A549 (cell line): ENCODE measurements around the gene ENTPD2. TPM values are rescaled to one million over a fixed set of nuclear protein-coding genes. Genes with fewer than 3 reads are reported as not detected.

ENCODE experiments used
- ATAC-seq, 2 experiments: fragments of 200-7000 bp in 1 of 2; fragments of >200 bp in 1 of 2; cut with Nextera tagmentation in 1 of 2; cut with Tn5 transposase in 1 of 2; 3 replicates each; pipeline versions ENCODE4 v1.8.0 to v1.9.1; 2018 to 2020; ENCODE audit warnings: mild to moderate bottlenecking in 1 of 2, moderate library complexity in 1 of 2
- CTCF ChIA-PET: fragments of 300-600 bp; sonication (Branson Sonifier 250); formaldehyde crosslinking; extraction: SDS; loops from one replicate; lab custom pipeline; 2021; ENCODE audit warnings: antibody characterized with exemption, inconsistent platforms; lab: Yijun Ruan, JAX
- POLR2A ChIA-PET: fragments of 350-600 bp; formaldehyde crosslinking; extraction: SDS; loops from one replicate; lab custom pipeline; 2021; ENCODE audit warnings: antibody characterized with exemption, inconsistent platforms; lab: Yijun Ruan, JAX
- DNase-seq, 2 experiments: peaks; one replicate each; pipeline versions ENCODE4 v3.0.0 to v3.0.0-alpha.2; 2011 to 2016; ENCODE audit warnings: low read depth in 1 of 2, low spot score in 1 of 2
- FAIRE-seq: peaks from 2 replicates; lab custom pipeline; 2011; peaks lifted over from hg19 to GRCh38; lab: Jason Lieb, UNC
- H3K27ac ChIP-seq, 2 experiments: fragments of >200 bp; sonication (Bioruptor Twin); formaldehyde crosslinking; 3 replicates each; pipeline ENCODE4 v1.5.1; 2016 to 2017
- H3K4me1 ChIP-seq: fragments of >200 bp; sonication (Bioruptor Twin); formaldehyde crosslinking; 3 replicates; pipeline ENCODE4 v1.6.1; 2016
- H3K4me2 ChIP-seq: fragments of >200 bp; sonication (Bioruptor Twin); formaldehyde crosslinking; 3 replicates; pipeline ENCODE4 v1.6.1; 2016
- H3K4me3 ChIP-seq: fragments of >200 bp; sonication (Bioruptor Twin); formaldehyde crosslinking; 3 replicates; pipeline ENCODE4 v1.5.1; 2016
- H3K9me3 ChIP-seq: fragments of >200 bp; sonication (Bioruptor Twin); formaldehyde crosslinking; 3 replicates; pipeline ENCODE4 v1.6.1; 2016
- BHLHE40 ChIP-seq: IDR thresholded peaks from 2 replicates; pipeline ENCODE4 v1.6.1; 2012; ENCODE audit warnings: low read depth, low read length, inconsistent platforms
- CHD4 ChIP-seq: fragments of 200-600 bp; sonication (generic); IDR thresholded peaks from 2 replicates; pipeline ENCODE4 v1.6.1; 2016; ENCODE audit warnings: antibody characterized with exemption, mild to moderate bottlenecking, borderline replicate concordance
- JUN ChIP-seq, 2 experiments: fragments of >200 bp; sonication (Bioruptor Twin); formaldehyde crosslinking; IDR thresholded peaks; 2 replicates in 1 of 2; 3 replicates in 1 of 2; pipeline ENCODE4 v1.6.1; 2016 to 2017
- RCOR1 ChIP-seq: fragments of 150-350 bp; IDR thresholded peaks from 2 replicates; pipeline ENCODE4 v1.6.1; 2014; ENCODE audit warnings: antibody characterized with exemption, low read length, low read depth
- RFX5 ChIP-seq: fragments of 450-650 bp; IDR thresholded peaks from 2 replicates; pipeline ENCODE4 v1.7.1; 2014; ENCODE audit warnings: antibody characterized with exemption, mild to moderate bottlenecking, moderate library complexity
- ZC3H11A ChIP-seq: fragments of 450-650 bp; IDR thresholded peaks from 2 replicates; pipeline ENCODE4 v1.6.1; 2014; ENCODE audit warnings: antibody characterized with exemption, mild to moderate bottlenecking
- WGBS: methylation state at CpG from one replicate; pipeline ENCODE4 v1.1.6; 2017; ENCODE audit errors: missing lambda C conversion rate; 5-methylcytosine and 5-hydroxymethylcytosine counted together
- polyA plus RNA-seq, 4 experiments: library from polyadenylated mRNA; depleted of rRNA in 3 of 4; stranded (reverse); fragments of >200 nt; fragmentation: RNase III in 1 of 4; extraction: RNeasy Plus Mini Kit Qiagen cat#74134 plus additional on column Dnase treatment in 1 of 4; gene quantifications; 2 replicates in 3 of 4; 3 replicates in 1 of 4; pipeline ENCODE4 v1.2.3, GENCODE V29; 2011 to 2017
- TF ChIP-seq, protein P1 (sequence below): IDR thresholded peaks from 2 replicates; pipeline ENCODE4 v1.6.1; 2012
- TF ChIP-seq, protein P2 (sequence below): fragments of >200 bp; sonication (Bioruptor Twin); formaldehyde crosslinking; IDR thresholded peaks from 3 replicates; pipeline ENCODE4 v1.6.1; 2016
- TF ChIP-seq, protein P3 (sequence below): fragments of 200-600 bp; sonication (generic); IDR thresholded peaks from 2 replicates; pipeline ENCODE4 v1.6.1; 2016; ENCODE audit warnings: antibody characterized with exemption, mild to moderate bottlenecking, moderate library complexity
- TF ChIP-seq, protein P4 (sequence below): fragments of 150-350 bp; IDR thresholded peaks from 2 replicates; pipeline ENCODE4 v1.6.1; 2014; ENCODE audit warnings: low read depth, mild to moderate bottlenecking, low read length
- TF ChIP-seq, protein P5 (sequence below): IDR thresholded peaks from 2 replicates; pipeline ENCODE4 v1.6.1; 2012; ENCODE audit warnings: low read depth, borderline replicate concordance
- TF ChIP-seq, protein P6 (sequence below): fragments of 250-450 bp; sonication (Bioruptor Pico); IDR thresholded peaks from 2 replicates; pipeline ENCODE4 v1.5.0; 2021; ENCODE audit warnings: mild to moderate bottlenecking, moderate library complexity, borderline replicate concordance

The ENTPD2 gene
- polyA plus RNA-seq, 2 of the 4 experiments (the other 2 are of a cell fraction): 0.75 to 1.2 TPM

DNA sequence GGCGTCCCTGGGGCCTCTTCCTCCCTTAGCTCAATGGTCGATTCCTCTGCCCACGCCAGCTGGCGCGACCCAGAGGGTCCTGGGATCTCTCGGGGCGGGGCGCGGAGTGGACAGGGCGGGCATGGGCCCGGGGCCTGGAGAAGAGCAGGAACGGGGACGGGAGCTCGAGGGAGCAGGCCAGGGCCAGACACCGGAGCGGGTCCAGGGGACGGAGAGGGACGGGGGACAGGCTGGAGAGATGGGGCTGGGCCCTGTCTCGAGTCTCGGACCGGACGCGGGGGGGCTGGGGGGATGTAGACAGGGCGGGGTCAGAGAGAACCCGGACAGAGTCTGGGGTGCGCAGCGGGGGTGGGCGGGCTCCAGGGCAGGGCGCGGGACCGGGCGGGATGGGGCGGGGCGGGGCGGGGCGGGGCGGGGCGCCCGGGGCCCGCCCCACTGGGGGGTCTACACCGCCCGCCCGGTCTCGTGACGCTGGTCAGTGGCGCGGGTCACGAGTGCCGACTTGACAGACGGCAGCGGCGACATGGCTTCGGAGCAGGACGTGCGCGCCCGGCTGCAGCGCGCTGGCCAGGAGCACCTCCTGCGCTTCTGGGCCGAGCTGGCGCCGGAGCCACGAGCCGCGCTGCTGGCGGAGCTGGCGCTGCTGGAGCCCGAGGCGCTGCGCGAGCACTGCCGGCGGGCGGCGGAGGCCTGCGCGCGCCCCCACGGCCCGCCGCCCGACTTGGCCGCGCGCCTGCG lies 23.3 kb upstream of the ENTPD2 start, which contains the start of gene UAP1L1:
TSS of gene UAP1L1 (plus strand) at position 508 of the 738 bp plus-strand sequence. CDS start at position 524, 16 bp downstream.
- 27% methylated on average over 20 of the region's 87 CpGs for WGBS
- H3K9me3 ChIP-seq: no peaks in the 10 kb centered on the region
- TF ChIP-seq, protein P1, sequence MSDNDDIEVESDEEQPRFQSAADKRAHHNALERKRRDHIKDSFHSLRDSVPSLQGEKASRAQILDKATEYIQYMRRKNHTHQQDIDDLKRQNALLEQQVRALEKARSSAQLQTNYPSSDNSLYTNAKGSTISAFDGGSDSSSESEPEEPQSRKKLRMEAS: 0 out of 2 replicates have a peak, but pooled peaks have one; percentile 12
- TF ChIP-seq BHLHE40 (0 out of 2 replicates have a peak, but pooled peaks have one; percentile 33), RCOR1 (no peak), RFX5 (no peak), ZC3H11A (no peak), CHD4 (no peak)
- TF ChIP-seq, protein P2, sequence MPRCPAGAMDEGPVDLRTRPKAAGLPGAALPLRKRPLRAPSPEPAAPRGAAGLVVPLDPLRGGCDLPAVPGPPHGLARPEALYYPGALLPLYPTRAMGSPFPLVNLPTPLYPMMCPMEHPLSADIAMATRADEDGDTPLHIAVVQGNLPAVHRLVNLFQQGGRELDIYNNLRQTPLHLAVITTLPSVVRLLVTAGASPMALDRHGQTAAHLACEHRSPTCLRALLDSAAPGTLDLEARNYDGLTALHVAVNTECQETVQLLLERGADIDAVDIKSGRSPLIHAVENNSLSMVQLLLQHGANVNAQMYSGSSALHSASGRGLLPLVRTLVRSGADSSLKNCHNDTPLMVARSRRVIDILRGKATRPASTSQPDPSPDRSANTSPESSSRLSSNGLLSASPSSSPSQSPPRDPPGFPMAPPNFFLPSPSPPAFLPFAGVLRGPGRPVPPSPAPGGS: 0 out of 3 replicates have a peak, but pooled peaks have one; percentile 21
- TF ChIP-seq, all 56 proteins: peak for 3
- ChIA-PET POLR2A (interaction anchor here (1.1 kb wide), 1 partner anchor 9 kb away, joined by 4 read pairs; the partner anchor contains the start of gene MAN1B1), CTCF (interaction anchor here (1.2 to 24.0 kb wide), 7 partner anchors 9 to 159 kb away, joined by 3 to 321 read pairs (median 7); partner anchors contain the start of genes ABCA2, MAN1B1, NPDC1 and SAPCD2)
- H3K4me1 ChIP-seq: peaks cover 11% of the 10 kb centered on the region
- peak within 1 kb of the TSS; percentile 95 for H3K4me2 ChIP-seq
- peak within 1 kb of the TSS; percentile 66 for H3K4me3 ChIP-seq
- peak; percentile 62 to 67 for ATAC-seq
- FAIRE-seq: no peak
- DNase-seq: peak in 1 of 2 experiments; percentile 44
- H3K27ac ChIP-seq: peak within 1 kb of the TSS; percentile 72 to 92

DNA sequence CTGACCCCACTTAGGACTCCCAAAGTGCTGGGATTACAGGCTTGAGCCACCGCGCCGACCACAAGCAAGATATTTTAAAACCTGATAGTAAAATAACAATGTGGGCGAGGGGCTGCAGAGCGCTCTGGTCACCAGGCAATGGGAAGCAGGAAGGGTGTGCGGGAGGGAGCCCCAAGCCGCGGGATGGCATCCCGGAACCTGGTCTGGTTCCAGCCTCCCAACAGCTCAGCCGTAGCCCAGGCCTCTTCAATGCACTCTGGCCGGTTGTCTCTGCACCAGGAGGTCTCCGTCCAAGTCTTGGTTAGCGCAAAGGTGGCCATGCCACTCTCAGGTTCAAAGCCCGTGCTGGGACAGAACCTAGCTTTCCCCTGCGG lies 22.8 kb upstream of the ENTPD2 start:
- peak overlapping the region; percentile 72 to 92; a peak in 5 of 6 replicates for H3K27ac ChIP-seq
- POLR2A ChIA-PET: interaction anchor here (1.1 kb wide), 1 partner anchor 10 kb away, joined by 4 read pairs; the partner anchor contains the start of gene MAN1B1

More for the DNA sequence above, 22.8 kb upstream of the ENTPD2 start:
- H3K4me3 ChIP-seq: peak overlapping the region; percentile 66
- 84% methylated on average over 14 of the region's 15 CpGs for WGBS
- FAIRE-seq: no peak
- peak in 1 of 2 experiments; percentile 12; a peak in 1 of 6 replicates for ATAC-seq
- peaks cover 11% of the 10 kb centered on the region for H3K4me1 ChIP-seq
- no peak for DNase-seq
- no peaks in the 10 kb centered on the region for H3K9me3 ChIP-seq
- H3K4me2 ChIP-seq: peak overlapping the region; percentile 95
- TF ChIP-seq, protein P3, sequence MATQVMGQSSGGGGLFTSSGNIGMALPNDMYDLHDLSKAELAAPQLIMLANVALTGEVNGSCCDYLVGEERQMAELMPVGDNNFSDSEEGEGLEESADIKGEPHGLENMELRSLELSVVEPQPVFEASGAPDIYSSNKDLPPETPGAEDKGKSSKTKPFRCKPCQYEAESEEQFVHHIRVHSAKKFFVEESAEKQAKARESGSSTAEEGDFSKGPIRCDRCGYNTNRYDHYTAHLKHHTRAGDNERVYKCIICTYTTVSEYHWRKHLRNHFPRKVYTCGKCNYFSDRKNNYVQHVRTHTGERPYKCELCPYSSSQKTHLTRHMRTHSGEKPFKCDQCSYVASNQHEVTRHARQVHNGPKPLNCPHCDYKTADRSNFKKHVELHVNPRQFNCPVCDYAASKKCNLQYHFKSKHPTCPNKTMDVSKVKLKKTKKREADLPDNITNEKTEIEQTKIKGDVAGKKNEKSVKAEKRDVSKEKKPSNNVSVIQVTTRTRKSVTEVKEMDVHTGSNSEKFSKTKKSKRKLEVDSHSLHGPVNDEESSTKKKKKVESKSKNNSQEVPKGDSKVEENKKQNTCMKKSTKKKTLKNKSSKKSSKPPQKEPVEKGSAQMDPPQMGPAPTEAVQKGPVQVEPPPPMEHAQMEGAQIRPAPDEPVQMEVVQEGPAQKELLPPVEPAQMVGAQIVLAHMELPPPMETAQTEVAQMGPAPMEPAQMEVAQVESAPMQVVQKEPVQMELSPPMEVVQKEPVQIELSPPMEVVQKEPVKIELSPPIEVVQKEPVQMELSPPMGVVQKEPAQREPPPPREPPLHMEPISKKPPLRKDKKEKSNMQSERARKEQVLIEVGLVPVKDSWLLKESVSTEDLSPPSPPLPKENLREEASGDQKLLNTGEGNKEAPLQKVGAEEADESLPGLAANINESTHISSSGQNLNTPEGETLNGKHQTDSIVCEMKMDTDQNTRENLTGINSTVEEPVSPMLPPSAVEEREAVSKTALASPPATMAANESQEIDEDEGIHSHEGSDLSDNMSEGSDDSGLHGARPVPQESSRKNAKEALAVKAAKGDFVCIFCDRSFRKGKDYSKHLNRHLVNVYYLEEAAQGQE: no peak
- TF ChIP-seq, protein P4, sequence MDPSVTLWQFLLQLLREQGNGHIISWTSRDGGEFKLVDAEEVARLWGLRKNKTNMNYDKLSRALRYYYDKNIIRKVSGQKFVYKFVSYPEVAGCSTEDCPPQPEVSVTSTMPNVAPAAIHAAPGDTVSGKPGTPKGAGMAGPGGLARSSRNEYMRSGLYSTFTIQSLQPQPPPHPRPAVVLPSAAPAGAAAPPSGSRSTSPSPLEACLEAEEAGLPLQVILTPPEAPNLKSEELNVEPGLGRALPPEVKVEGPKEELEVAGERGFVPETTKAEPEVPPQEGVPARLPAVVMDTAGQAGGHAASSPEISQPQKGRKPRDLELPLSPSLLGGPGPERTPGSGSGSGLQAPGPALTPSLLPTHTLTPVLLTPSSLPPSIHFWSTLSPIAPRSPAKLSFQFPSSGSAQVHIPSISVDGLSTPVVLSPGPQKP: no peak
- TF ChIP-seq, protein P2: no peak
- TF ChIP-seq JUN (IDR thresholded peaks at IDR 0.05): no peak
- TF ChIP-seq, protein P5, sequence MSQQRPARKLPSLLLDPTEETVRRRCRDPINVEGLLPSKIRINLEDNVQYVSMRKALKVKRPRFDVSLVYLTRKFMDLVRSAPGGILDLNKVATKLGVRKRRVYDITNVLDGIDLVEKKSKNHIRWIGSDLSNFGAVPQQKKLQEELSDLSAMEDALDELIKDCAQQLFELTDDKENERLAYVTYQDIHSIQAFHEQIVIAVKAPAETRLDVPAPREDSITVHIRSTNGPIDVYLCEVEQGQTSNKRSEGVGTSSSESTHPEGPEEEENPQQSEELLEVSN: no peak
- TF ChIP-seq, protein P6, sequence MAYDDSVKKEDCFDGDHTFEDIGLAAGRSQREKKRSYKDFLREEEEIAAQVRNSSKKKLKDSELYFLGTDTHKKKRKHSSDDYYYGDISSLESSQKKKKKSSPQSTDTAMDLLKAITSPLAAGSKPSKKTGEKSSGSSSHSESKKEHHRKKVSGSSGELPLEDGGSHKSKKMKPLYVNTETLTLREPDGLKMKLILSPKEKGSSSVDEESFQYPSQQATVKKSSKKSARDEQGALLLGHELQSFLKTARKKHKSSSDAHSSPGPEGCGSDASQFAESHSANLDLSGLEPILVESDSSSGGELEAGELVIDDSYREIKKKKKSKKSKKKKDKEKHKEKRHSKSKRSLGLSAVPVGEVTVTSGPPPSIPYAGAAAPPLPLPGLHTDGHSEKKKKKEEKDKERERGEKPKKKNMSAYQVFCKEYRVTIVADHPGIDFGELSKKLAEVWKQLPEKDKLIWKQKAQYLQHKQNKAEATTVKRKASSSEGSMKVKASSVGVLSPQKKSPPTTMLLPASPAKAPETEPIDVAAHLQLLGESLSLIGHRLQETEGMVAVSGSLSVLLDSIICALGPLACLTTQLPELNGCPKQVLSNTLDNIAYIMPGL (CRISPR knock-in tag): no peak
- CTCF ChIA-PET: interaction anchor here (1.2 to 24.0 kb wide), 8 partner anchors 9 to 160 kb away, joined by 3 to 321 read pairs (median 8); partner anchors contain the start of genes ABCA2, MAN1B1, NPDC1 and SAPCD2
